Endometrial microvascular endothelial cells (primary cell): Measurements from ENCODE around the gene TMEM86B. TPM values are rescaled to one million over a fixed set of nuclear protein-coding genes. Genes with fewer than 3 reads are reported as not detected.

Experiments
- in situ Hi-C: cut with HindIII; loops from 2 replicates; pipeline ENCODE4 v1.10.0; 2017; ENCODE audit warnings: low sequenced_read_pairs, low pct_unique_long_range_greater_than_20kb; ENCODE audit errors: inconsistent ontology term
- total RNA-seq: library from RNA; depleted of rRNA; stranded (reverse); fragments of >200 nt; gene quantifications from one replicate; pipeline ENCODE4 v1.2.3, GENCODE V29; 2015; ENCODE audit errors: inconsistent ontology term

Gene TMEM86B
- total RNA-seq, 1 donor from 2014 or later: 1.1 TPM

DNA sequence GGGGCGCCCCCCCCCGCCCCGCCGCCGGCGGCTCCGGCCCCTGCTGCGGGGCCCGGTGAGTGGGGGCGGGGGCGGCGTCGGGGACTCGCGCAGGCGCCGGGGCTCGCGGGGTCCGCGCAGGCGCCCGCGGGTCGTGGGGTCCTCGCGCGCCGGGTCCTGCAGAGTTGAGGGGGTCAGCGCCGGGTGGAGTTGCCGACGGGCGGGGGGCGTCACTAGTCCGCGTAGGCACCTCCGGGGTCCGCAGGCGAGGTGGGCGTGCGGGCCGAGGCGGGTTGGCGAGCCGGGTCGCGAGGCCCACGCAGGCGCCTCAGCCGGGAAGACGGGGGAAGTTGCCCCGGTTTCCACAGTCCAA is 29.9 kb upstream of the TMEM86B start:
- in situ Hi-C loops: no loop called here

DNA sequence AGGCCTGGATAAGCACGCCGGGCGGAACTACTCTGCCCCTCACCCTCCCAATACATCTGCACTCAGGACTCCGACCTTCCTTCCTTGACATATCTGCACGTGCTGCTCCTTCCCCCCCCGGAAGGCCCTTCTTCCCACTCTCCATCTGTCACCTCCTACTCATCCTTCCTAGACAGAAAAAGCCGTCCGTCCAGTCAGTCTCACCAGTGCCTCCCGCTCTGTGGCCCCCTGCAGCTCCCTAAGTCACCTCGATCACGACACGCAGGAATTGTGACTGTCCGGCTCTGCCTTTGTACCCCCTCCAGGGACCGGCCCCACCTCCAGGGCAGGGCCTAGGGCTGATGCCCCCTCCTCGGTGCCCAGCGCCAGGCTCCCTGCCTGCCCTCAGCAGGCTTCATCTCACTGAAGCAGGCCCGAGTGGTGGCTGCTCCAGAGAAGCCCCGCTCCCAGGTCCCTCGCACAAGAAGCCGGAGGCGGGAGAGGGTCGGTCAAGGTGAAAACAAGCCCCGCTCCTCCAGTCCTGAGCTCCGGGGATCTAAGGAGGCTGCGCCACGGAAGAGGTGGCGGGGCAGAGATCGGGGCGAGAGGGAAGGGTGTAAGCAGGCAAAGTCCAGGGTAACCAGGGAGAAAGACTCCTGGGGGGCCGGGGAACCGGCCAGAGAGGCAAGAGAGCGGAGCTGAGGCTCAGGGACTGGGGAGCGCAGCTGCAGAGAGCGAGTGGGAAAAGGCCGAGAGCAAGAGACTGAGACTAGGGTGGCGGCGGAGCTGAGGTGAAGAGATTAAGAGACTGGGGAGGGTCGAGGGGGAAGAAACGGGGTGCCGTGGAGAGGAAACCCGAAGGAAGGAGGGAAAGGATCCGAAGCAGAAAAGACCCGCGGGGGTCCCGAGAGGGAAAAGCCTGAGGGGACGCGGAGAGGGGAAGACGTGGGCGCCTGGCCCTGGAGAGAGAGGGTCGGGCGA is 29.2 kb upstream of the TMEM86B start:
- in situ Hi-C loops: no loop called here

DNA sequence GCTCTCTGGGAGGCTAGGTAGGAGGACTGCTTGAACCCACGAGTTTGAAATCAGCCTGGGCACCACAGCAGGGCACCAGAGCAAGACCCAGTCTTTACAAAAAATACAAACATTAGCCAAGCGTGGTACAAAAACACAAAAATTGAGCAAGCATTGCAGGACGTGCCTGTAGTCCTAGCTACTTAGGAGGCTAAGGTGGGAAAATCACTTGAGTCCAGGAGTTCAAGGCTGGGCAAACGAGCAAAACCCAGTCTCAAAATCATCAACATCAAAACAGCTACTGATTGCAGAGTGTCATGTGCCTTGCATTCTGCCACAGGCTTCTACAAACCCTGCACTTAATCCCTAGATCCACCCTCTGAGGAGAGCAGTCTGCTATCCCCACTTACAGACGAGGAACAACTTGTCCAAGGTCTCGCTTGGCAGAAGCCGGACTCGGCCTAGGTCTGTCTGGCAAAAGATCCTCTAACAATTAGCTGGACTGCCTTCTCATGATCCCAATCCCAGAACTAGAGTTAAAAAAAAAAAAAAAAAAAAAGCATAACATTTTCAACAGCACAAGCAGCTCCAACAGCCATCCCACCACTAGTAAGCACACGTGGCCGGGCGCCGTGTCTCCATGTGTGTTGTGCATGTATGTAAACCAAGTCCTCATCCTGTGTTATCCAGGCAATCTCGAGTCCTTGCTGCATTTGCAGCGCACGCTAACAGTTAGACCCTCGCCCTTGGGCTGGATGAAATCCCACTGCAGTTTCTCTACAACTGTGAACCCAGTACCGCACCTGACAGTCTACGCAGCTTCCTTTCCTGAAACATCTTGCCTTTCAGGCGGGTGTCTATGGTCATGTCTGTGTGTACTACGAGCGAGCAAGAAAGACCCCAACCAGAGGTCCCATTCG is 28.2 kb upstream of the TMEM86B start:
- in situ Hi-C loops: no loop called here

DNA sequence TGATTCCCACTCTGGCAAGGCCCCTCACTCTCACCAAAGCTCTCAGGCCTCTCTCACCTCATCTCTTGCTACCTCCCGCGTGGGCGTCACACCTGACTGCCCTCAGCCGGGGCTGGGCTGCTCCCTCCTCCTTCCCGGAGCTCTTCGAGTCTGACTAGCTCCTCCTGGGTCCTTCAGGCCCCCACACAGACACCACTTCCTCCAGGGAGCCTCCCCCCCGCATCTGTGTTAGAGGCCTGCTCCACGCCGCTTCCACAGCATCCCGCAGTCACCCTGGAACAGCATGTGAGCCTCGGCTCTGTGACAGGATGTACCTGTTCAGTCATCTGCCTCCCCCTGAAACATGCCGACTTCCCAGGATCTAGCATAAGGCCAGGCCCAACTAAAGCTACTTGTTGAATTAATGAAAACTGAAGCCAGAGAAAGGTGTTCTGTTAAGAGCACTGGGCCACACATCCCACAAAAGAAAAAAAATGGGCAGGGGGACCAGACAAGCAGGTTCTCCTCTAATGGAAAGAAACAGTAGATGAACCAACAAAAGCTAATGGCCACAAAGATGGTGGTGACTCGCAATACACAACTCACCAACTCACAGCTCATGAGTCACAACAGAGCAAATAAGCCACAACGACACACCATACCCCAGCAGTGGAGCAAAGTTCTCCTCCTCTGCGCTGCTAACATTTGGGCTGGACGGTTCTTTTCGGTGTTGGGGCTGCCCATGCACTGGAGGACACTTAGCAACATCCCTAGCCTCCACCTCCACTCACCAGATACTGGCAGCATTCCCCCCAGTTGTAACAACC is 27.3 kb upstream of the TMEM86B start:
- in situ Hi-C loops: no loop called here

GRCh38 chr19:55254625-55254977 is 26.0 kb upstream of the TMEM86B start:
- in situ Hi-C loops: no loop called here

DNA sequence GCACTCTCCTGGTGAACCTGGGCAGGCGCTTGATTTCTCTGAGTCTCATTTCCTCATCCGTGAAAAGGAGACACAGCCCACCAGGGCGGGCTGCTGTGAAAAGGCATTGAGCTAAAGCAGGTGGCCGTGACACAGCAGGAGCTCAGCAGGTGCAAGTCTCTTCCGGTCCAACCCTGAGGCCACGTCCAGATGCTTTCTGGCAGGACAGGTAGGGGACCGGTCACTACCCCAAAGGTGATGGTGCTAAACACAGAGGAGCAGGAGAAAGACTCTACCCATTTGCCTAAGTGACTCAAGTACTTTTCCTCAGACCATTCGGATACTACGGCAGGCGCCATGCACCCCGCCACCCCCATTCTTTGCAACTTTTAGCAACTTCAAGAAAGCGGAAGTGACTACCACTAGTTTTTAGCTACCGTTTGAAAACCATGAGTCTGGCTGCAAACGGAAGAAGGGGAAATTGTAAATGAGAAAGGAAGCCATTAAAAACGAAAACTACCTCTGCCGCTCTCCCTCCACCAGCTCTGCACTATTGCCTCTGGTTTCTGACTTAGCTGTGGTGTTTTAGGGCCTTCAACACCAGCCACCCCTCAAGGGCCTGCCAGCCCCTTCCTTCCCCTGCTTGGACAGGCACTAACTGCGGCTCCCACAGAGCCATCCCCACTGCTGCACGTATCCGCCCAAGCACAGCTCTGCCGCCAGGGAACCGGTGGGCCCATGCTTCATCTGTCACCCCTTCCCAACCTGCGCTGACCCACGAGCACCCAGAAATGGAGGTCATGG is 25.5 kb upstream of the TMEM86B start:
- in situ Hi-C loops: no loop called here

GRCh38 chr19:55252760-55253663 is 24.4 kb upstream of the TMEM86B start:
- in situ Hi-C loops: no loop called here

GRCh38 chr19:55251341-55252081 is 22.9 kb upstream of the TMEM86B start:
- in situ Hi-C loops: no loop called here

GRCh38 chr19:55250262-55251036 is 21.9 kb upstream of the TMEM86B start:
- in situ Hi-C loops: no loop called here

- in situ Hi-C loops: no loop called here
These were observed 21.3 kb upstream of the TMEM86B start for GRCh38 chr19:55249841-55250240.

GRCh38 chr19:55248704-55249103 is 20.1 kb upstream of the TMEM86B start:
- in situ Hi-C loops: no loop called here

- in situ Hi-C loops: no loop called here
These were observed 19.7 kb upstream of the TMEM86B start for GRCh38 chr19:55248166-55248675.

- in situ Hi-C loops: no loop called here
These were observed 19.1 kb upstream of the TMEM86B start for GRCh38 chr19:55247621-55248099.

GRCh38 chr19:55246462-55247451 is 18.2 kb upstream of the TMEM86B start:
- in situ Hi-C loops: no loop called here
